ENCODE data around the gene PELI1.

The PELI1 gene

DNA sequence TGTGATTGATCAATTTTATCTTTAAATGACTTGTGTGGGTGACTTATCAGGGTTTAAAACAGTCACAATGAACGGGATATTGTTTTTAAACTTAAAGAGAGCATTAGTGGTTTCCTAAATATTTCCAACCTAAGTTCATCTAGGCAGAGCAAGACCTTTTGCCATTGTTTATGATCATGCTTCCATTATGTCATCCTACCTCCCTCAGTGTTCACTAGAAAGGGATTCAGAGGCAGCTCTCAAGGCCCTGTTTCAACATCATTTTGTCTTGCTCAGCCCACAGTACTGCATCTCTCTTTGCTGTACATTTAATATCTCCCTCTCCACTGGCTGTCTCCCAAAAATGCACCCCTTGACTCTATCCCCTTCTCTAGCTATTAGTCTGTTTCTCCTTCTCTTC, 21.5 kb upstream of the PELI1 start:
- H3K27ac ChIP-seq, result no peak overlapping the region
- intact Hi-C loops (cut with DNase I; ENCODE audit: low total_unique reads), result no loop called here
- H3K36me3 ChIP-seq, result no peaks in the 10 kb centered on the region
- no peaks in the 10 kb centered on the region for H3K27me3 ChIP-seq
- peaks cover 0 to 12% (median 4%) of the 10 kb centered on the region in 4 donors for H3K4me1 ChIP-seq
- TF ChIP-seq, protein P1, sequence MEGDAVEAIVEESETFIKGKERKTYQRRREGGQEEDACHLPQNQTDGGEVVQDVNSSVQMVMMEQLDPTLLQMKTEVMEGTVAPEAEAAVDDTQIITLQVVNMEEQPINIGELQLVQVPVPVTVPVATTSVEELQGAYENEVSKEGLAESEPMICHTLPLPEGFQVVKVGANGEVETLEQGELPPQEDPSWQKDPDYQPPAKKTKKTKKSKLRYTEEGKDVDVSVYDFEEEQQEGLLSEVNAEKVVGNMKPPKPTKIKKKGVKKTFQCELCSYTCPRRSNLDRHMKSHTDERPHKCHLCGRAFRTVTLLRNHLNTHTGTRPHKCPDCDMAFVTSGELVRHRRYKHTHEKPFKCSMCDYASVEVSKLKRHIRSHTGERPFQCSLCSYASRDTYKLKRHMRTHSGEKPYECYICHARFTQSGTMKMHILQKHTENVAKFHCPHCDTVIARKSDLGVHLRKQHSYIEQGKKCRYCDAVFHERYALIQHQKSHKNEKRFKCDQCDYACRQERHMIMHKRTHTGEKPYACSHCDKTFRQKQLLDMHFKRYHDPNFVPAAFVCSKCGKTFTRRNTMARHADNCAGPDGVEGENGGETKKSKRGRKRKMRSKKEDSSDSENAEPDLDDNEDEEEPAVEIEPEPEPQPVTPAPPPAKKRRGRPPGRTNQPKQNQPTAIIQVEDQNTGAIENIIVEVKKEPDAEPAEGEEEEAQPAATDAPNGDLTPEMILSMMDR (IDR thresholded peaks at IDR 0.05), result no peak
- no peak for DNase-seq
- H3K4me3 ChIP-seq, result no peak overlapping the region
- H3K9me3 ChIP-seq, result no peaks in the 10 kb centered on the region

DNA sequence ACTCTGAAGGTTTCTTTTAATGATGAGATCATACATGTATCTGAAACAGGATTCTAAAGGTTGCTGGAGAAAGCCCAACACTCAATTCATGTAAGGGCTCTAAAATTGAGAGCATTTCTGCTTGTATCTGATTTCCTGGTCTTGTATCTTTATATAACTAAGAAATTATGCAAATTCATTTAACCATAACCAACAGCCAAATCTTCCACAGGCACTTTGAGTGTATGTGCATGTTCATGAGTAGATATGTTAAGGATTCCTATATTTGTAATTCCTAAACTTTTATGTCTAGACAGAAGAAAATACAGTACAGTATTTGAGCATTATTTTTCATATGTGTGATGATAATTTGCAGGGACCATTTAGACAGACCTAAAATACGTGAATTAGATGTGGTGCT, 20.4 kb upstream of the PELI1 start:
- Histone ChIP-seq H3K36me3 (no peaks in the 10 kb centered on the region), H3K27ac (no peak overlapping the region), H3K4me1 (peaks cover 0 to 12% (median 4%) of the 10 kb centered on the region in 4 donors), H3K4me3 (no peak overlapping the region), H3K27me3 (no peaks in the 10 kb centered on the region), H3K9me3 (no peaks in the 10 kb centered on the region)
- intact Hi-C loops (cut with DNase I; ENCODE audit: low total_unique reads), result no loop called here
- no peak for DNase-seq
- TF ChIP-seq, protein P1 (IDR thresholded peaks at IDR 0.05), result no peak

DNA sequence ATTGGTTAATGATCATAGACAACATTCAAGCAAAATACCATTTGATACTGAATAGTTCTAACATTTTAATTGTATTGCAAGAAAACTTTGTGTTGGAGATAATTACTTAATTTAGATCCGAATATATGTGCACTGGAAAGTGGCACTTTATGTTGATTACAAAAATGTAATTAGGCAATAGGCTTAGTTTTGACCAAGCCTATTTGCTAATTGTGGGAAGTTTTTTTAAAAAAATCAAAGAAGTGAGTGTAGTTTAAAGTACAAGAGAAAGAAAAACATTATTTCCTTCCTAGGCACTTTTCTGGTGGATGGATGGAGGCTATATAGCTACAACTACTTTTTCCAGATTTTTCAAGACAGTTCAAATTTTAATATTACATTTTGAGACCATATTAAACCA, 18.3 kb upstream of the PELI1 start:
- peaks cover 0 to 7% (median 0%) of the 10 kb centered on the region in 4 donors for H3K4me1 ChIP-seq
- DNase-seq, result no peak
- no peaks in the 10 kb centered on the region for H3K27me3 ChIP-seq
- H3K27ac ChIP-seq, result no peak overlapping the region
- no peaks in the 10 kb centered on the region for H3K36me3 ChIP-seq
- no peaks in the 10 kb centered on the region for H3K9me3 ChIP-seq
- no peak overlapping the region for H3K4me3 ChIP-seq
- intact Hi-C loops (cut with DNase I; ENCODE audit: low total_unique reads), result no loop called here
- TF ChIP-seq, protein P1 (IDR thresholded peaks at IDR 0.05), result no peak

DNA sequence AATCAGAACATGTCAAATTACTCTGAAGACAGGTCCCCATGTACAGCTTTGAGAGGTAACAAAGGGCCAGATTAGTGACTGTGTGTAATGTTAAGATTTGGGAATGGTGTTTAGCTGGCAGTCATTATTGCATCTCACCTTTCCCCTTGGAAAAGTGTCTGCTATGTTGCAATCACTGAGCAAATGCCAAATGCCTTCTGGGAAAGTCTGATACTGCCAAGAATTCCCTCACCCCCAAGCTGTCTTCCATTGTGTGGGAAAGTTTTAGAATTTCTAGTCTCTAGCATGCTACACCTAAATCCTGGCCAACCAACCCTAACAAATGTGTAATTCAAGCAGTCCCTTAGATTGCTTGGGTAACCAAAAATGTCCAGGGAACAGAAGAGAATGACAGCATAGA, 13.6 kb upstream of the PELI1 start:
- TF ChIP-seq, protein P1 (IDR thresholded peaks at IDR 0.05), result no peak
- intact Hi-C loops (cut with DNase I; ENCODE audit: low total_unique reads), result no loop called here
- Histone ChIP-seq H3K27ac (no peak overlapping the region), H3K27me3 (no peaks in the 10 kb centered on the region), H3K9me3 (peaks cover 0 to 3% (median 0%) of the 10 kb centered on the region in 3 donors), H3K36me3 (no peaks in the 10 kb centered on the region), H3K4me1 (peaks cover 0 to 14% (median 2%) of the 10 kb centered on the region in 4 donors), H3K4me3 (no peak overlapping the region)
- no peak for DNase-seq

DNA sequence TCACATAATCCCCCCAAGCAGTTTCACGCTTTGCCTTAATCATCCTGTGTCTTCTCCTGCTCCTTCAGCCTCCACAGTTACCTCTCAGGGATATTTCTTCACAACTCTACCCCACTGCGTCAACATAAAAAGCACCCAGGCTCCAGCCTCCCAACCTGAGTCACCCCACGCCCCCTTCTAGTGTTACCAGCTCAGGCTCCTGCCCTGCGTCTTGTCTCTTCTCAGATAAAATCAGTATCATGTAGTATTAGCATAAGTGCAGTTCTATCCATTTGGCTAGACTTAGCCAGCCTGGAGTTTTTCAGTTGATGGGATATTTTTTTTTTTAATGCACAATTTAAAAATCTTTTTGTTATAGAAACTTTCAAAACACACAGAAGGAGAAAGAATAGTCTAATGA, 9.6 kb upstream of the PELI1 start:
- DNase-seq, result no peak
- Histone ChIP-seq H3K4me1 (peaks cover 0 to 43% (median 4%) of the 10 kb centered on the region in 4 donors), H3K27ac (no peak overlapping the region), H3K9me3 (peaks cover 0 to 3% (median 0%) of the 10 kb centered on the region in 3 donors), H3K4me3 (no peak overlapping the region), H3K27me3 (no peaks in the 10 kb centered on the region), H3K36me3 (no peaks in the 10 kb centered on the region)
- intact Hi-C loops (cut with DNase I; ENCODE audit: low total_unique reads), result no loop called here
- TF ChIP-seq, protein P1 (IDR thresholded peaks at IDR 0.05), result no peak

DNA sequence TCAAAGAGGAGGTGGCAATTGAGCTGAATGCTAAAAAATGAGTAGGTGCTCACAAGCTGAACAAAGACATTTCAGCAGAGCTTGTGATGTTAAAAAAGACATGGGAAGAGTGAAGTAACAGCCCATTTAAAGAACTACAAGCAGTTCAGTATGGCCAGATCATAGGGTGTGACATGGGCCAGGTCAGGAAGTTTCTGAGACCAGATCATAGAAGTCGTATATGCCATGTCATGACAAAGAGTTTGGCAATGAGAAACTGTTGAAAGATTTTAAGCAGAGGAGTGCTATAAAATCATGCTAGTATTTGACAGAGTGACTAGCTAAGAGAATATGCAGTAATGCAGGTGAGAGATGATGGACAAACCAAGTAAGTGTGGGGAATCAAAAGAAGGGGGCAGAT, 7.3 kb upstream of the PELI1 start:
- H3K27me3 ChIP-seq, result no peaks in the 10 kb centered on the region
- no peak for DNase-seq
- TF ChIP-seq, protein P1 (IDR thresholded peaks at IDR 0.05), result no peak
- H3K4me1 ChIP-seq, result peaks cover 0 to 35% (median 4%) of the 10 kb centered on the region in 4 donors
- intact Hi-C loops (cut with DNase I; ENCODE audit: low total_unique reads), result no loop called here
- no peak overlapping the region for H3K4me3 ChIP-seq
- H3K27ac ChIP-seq, result peak overlapping the region; percentile 25 to 37
- peaks cover 0 to 1% (median 0%) of the 10 kb centered on the region in 3 donors for H3K9me3 ChIP-seq
- H3K36me3 ChIP-seq, result no peaks in the 10 kb centered on the region

Measured in tibial artery (tissue), 4 donors.